Inferior parietal cortex (tissue), 1 donor: Measurements from ENCODE around the gene BBX.

Experiments
- DNase-seq: peaks from one replicate; pipeline ENCODE4 v3.0.0-alpha.2; 2016; ENCODE audit errors: extremely low spot score

Gene BBX

GRCh38 chr3:107837895-107838612 is 315.3 kb downstream of the BBX start:
- no peak for DNase-seq

DNA sequence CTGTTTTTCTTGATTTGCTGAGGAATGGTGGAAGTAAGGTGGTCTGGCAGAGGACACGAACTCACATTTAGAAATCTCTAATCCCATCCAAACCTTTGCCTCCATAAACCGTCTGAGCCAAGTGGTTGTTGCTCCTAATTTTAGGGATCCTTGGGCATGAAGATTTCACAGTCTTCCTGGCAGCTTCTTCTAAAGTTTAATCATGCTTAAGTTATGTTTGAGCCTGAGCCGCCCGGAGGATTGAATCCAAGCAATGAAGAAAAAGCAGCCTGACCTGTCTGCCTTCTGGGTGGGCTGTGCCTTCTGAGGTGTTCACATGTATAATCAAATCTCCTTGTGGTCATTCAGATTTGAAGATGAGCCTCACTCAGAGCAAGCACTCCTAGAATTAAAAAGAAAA is 319.1 kb downstream of the BBX start:
- no peak for DNase-seq

GRCh38 chr3:107842940-107843339 is 320.2 kb downstream of the BBX start:
- DNase-seq, result no peak

GRCh38 chr3:107845380-107846278 is 322.9 kb downstream of the BBX start:
- DNase-seq, result no peak

DNA sequence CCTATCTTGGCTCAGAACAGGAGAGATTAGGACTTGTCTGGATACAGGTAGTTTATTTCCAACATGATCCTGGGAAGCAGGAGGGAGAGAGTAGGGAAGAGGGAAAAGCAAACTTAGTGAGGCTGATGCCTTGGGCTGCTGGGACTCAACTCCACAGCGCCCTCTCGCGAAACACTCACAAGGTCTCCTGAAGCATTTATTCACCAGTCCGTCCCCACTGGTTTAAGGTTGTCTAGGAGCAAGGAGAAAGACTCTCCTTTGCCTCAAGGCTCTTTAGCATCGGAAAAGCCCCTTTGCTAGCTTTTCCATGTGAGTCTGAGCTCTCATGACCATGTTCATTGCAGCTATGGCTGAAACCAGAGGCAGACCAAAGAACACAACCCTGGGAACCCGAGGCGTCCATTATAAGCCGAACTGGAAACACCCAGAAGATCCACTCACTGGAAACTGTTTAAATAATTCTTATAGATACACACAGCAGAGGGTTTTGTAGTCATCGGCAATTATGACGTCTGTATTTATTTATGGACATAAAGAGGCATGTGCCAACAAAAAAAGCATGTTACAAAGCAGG is 323.6 kb downstream of the BBX start:
- peak; percentile 72 for DNase-seq

DNA sequence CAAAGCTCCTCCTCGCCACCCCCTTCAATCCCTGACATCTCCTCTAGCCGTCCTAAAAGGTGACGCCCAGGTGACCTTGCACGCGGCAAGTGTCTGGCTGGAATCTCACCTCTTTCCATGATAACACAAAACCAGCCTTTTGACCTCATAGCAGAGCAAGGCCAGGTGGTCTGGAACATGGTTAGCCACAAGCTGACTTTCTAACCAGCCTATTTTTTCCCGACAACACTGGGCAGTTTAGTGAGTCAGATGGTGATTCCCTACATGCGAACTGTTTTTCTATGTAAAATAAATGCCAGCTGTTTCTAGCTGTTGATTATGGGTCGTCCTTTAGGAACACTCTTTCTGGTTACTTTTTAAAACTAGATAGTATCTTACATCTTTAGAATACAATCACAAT is 325.0 kb downstream of the BBX start:
- DNase-seq, result no peak

DNA sequence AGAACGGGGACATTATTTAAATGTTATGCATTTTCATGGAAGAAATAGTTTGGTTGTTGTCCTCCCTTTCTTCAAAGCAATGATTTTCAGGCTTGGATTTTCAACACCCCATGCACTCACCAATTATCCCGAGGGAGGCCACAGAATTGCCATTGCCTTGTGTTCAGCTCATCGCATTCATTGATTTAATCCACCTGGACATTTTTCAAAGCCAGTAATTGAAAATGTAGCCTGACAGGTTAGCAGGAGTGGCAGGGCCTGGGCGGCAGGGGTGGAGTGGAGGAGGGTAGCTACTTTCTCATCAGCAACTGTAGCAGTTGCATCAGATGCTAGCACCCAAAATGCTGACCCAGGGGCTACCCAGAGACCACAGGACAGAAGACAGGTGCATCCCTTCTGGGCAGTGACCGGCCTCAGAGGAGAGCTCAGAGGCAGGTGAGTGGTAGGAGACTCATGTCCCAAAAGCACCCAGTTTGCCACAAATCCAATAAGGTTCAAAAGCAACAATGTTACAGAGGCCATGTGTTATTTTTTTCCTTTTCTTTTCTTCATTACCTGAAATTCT is 325.7 kb downstream of the BBX start:
- DNase-seq, result no peak

GRCh38 chr3:107850681-107851080 is 327.9 kb downstream of the BBX start:
- no peak for DNase-seq

DNA sequence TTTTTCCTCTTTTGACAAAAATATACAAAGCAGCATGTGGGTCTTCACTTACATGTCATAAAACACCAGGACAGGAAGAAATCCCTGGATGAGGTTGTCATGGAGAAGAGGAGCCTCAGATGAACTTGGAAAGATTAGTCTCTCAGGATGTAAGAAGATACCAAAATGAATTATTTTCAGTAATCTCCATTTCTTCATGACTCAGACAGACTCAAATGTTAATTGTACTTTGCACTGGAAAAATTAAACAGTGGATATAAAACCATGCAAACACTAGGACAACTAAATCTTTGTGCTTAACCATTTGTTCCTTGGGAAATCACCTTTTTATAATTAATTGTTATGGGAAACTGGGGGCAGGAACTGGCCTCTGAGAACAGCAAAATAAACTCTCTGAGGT is 331.1 kb downstream of the BBX start:
- DNase-seq, result no peak

GRCh38 chr3:107854733-107855132 is 332.0 kb downstream of the BBX start:
- no peak for DNase-seq

- no peak for DNase-seq
Measured at GRCh38 chr3:107855710-107856109, 332.9 kb downstream of the BBX start.

DNA sequence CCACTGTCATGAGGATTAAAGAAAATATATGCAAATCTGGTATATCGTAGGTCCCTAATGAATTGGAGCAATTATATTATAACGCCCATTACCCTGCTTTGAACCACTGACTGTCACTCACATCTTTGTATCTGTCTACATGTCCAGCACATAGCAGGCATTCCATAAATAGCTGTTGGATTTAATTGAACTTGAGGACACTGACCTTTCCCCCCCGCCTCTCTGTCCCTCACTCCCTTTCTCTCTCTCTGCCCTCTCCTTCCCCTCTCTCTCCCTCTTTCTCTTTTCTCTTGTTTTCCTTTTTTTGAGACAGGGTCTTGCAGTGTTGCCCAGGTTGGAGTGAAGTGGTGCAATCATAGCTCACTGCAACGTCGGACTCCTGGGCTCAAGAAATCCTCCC is 335.1 kb downstream of the BBX start:
- no peak for DNase-seq

DNA sequence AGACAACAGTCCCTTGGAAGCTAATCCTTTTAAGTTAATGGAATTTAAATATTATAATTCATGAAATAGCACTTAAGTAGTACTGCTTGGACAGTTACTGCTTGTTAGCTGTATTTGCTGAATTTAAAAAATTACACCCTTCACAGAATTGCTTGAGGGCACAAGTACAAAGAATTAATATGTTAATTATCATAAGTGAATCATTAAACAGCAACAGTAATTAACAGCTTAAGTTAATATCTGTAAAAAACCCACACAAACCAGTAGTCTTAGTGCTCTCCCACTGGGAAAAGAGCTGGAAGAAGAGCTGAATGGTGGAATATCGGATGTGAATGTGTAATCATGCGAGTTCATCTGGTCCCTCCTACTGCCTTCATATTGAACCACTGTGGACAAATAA is 336.1 kb downstream of the BBX start:
- no peak for DNase-seq
